HCT116 (cell line): Measurements from ENCODE around the gene INPP4A.

ENCODE experiments used
- EZH2phosphoT487 ChIP-seq: fragments of 200-600 bp; IDR thresholded peaks from 2 replicates; pipeline ENCODE4 v1.6.1; 2018; ENCODE audit warnings: antibody characterized with exemption, borderline replicate concordance
- POLR2A ChIP-seq: IDR thresholded peaks from 2 replicates; pipeline ENCODE4 v1.7.0; 2011; ENCODE audit warnings: borderline replicate concordance; ENCODE audit not compliant: insufficient read depth, insufficient read length; ENCODE audit errors: extremely low read depth
- POLR2AphosphoS5 ChIP-seq: IDR thresholded peaks from 2 replicates; pipeline ENCODE4 v1.6.1; 2011; ENCODE audit warnings: mild to moderate bottlenecking, low read depth, low read length, moderate library complexity
- RAD21 ChIP-seq: IDR thresholded peaks from 2 replicates; pipeline ENCODE4 v1.6.1; 2012; ENCODE audit warnings: low read depth, mild to moderate bottlenecking
- SP1 ChIP-seq: IDR thresholded peaks from 2 replicates; pipeline ENCODE4 v1.6.1; 2012; ENCODE audit warnings: low read depth
- ZFX ChIP-seq: fragments of 450-650 bp; IDR thresholded peaks from 2 replicates; pipeline ENCODE4 v1.6.1; 2017
- TF ChIP-seq, protein P1 (sequence below), 3 experiments: fragments of 200-600 bp in 1 of 3; sonication (generic) in 1 of 3; IDR thresholded peaks in 2 of 3; conservative IDR thresholded peaks in 1 of 3; 2 replicates each; pipeline ENCODE4 v1.5.1; 2012 to 2017; ENCODE audit warnings: low read depth in 2 of 3, low read length in 2 of 3, antibody characterized with exemption in 1 of 3, borderline replicate concordance in 1 of 3, control low read depth in 1 of 3, mild to moderate bottlenecking in 1 of 3, mixed read lengths in 1 of 3, mixed run types in 1 of 3, moderate library complexity in 1 of 3; ENCODE audit not compliant: insufficient read depth in 1 of 3
- TF ChIP-seq, protein P2 (sequence below): IDR thresholded peaks from 2 replicates; pipeline ENCODE4 v1.6.1; 2011; ENCODE audit warnings: mild to moderate bottlenecking, low read length, moderate library complexity; ENCODE audit not compliant: insufficient replicate concordance; ENCODE audit errors: extremely low read depth

DNA sequence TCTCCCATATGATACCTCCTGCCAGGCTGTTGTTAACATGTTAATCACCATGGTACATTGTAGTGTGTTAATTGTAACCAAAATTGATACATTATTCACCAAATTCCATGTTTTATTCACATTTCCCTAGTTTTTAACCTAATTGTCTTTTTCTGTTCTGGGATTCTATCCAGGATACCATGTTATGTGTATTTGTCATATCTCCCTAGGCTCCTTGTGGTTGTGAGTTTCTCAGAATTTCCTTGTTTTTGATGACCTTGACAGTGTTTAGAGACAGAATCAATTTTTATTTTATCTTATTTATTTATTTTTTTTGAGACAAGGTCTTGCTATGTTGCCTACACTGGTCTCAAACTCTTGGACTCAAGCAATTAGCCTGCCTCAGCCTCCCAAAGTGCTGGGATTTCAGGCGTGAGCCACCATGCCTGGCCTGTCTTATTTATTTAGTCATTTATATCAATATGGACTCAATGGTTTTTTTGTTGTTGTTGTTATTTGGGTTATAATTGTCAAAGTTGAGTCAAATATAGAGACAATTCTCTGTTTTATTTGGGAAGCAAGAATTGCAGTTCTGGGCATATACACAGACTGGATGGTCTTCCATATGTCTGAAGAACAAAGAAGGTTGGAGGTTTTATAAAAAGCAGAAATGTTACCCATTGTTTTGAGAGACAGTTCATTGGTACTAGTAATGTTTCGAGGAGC, 42.6 kb downstream of the INPP4A start:
- TF ChIP-seq, protein P1, sequence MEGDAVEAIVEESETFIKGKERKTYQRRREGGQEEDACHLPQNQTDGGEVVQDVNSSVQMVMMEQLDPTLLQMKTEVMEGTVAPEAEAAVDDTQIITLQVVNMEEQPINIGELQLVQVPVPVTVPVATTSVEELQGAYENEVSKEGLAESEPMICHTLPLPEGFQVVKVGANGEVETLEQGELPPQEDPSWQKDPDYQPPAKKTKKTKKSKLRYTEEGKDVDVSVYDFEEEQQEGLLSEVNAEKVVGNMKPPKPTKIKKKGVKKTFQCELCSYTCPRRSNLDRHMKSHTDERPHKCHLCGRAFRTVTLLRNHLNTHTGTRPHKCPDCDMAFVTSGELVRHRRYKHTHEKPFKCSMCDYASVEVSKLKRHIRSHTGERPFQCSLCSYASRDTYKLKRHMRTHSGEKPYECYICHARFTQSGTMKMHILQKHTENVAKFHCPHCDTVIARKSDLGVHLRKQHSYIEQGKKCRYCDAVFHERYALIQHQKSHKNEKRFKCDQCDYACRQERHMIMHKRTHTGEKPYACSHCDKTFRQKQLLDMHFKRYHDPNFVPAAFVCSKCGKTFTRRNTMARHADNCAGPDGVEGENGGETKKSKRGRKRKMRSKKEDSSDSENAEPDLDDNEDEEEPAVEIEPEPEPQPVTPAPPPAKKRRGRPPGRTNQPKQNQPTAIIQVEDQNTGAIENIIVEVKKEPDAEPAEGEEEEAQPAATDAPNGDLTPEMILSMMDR (IDR thresholded peaks at IDR 0.05 in 2 of 3, conservative IDR thresholded peaks at IDR 0.05 in 1 of 3; ENCODE audit: borderline replicate concordance in 1 of 3, insufficient read depth in 1 of 3, low read depth in 2 of 3, low read length in 2 of 3), result no peak
- TF ChIP-seq ZFX (no peak), POLR2A (no peak), EZH2phosphoT487 (no peak), SP1 (no peak), RAD21 (no peak), POLR2AphosphoS5 (no peak)
- TF ChIP-seq, protein P2, sequence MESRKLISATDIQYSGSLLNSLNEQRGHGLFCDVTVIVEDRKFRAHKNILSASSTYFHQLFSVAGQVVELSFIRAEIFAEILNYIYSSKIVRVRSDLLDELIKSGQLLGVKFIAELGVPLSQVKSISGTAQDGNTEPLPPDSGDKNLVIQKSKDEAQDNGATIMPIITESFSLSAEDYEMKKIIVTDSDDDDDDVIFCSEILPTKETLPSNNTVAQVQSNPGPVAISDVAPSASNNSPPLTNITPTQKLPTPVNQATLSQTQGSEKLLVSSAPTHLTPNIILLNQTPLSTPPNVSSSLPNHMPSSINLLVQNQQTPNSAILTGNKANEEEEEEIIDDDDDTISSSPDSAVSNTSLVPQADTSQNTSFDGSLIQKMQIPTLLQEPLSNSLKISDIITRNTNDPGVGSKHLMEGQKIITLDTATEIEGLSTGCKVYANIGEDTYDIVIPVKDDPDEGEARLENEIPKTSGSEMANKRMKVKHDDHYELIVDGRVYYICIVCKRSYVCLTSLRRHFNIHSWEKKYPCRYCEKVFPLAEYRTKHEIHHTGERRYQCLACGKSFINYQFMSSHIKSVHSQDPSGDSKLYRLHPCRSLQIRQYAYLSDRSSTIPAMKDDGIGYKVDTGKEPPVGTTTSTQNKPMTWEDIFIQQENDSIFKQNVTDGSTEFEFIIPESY, result no peak
